PC-3 (cell line): Measurements from ENCODE around the gene FIBCD1. TPM values are rescaled to one million over a fixed set of nuclear protein-coding genes. Genes with fewer than 3 reads are reported as not detected.

Experiments
- ATAC-seq: fragments of 200-7000 bp; cut with Tn5 transposase; 2 replicates; pipeline ENCODE4 v1.9.1; 2020; ENCODE audit warnings: mild to moderate bottlenecking, moderate library complexity
- BruUV-seq: library from RNA; stranded (reverse); fragments of 400-500 nt; replicated peaks from 2 replicates; lab custom pipeline; 2021; lab: Mats Ljungman, UMichigan
- CTCF ChIA-PET: fragments of 300-600 bp; sonication (Branson Sonifier 250); formaldehyde crosslinking; loops from one replicate; lab custom pipeline; 2022; ENCODE audit warnings: antibody characterized with exemption; lab: Charles Lee
- POLR2A ChIA-PET: fragments of 300-600 bp; sonication (Branson Sonifier 250); formaldehyde crosslinking; loops from one replicate; lab custom pipeline; 2022; ENCODE audit warnings: antibody characterized with exemption; ENCODE audit not compliant: unreplicated experiment; lab: Charles Lee
- DNase-seq: peaks from one replicate; pipeline ENCODE4 v3.0.0-alpha.2; 2015
- H2AFZ ChIP-seq: fragments of 300-600 bp; sonication (generic); 2 replicates; pipeline ENCODE4 v1.6.0; 2016; ENCODE audit warnings: antibody characterized with exemption, low read length
- H3F3A ChIP-seq: fragments of 300-600 bp; sonication (generic); one replicate; pipeline ENCODE4 v1.6.0; 2017; ENCODE audit warnings: antibody characterized with exemption, low read length, control low read depth, mild to moderate bottlenecking; ENCODE audit not compliant: unreplicated experiment
- H3K27ac ChIP-seq: fragments of 300-600 bp; sonication (generic); 2 replicates; pipeline ENCODE4 v1.5.1; 2016; ENCODE audit warnings: mild to moderate bottlenecking, low read length
- H3K27me3 ChIP-seq: fragments of 300-600 bp; sonication (generic); 2 replicates; pipeline ENCODE4 v1.6.1; 2016; ENCODE audit warnings: low read length, mixed read lengths
- H3K36me3 ChIP-seq: fragments of 300-600 bp; sonication (generic); 2 replicates; pipeline ENCODE4 v1.6.1; 2016; ENCODE audit warnings: low read depth, mixed run types, low read length, mixed read lengths
- H3K4me1 ChIP-seq: fragments of 300-600 bp; sonication (generic); 2 replicates; pipeline ENCODE4 v1.5.1; 2016; ENCODE audit warnings: low read length; ENCODE audit not compliant: insufficient read depth
- H3K4me2 ChIP-seq: fragments of 300-600 bp; sonication (generic); 2 replicates; pipeline ENCODE4 v1.6.0; 2016; ENCODE audit warnings: low read length
- H3K4me3 ChIP-seq: fragments of 300-600 bp; sonication (generic); 2 replicates; pipeline ENCODE4 v1.5.1; 2016; ENCODE audit warnings: mild to moderate bottlenecking, low read length, mixed read lengths
- H3K79me2 ChIP-seq: fragments of 300-600 bp; sonication (generic); 2 replicates; pipeline ENCODE4 v1.6.1; 2017; ENCODE audit warnings: low read length, mixed read lengths
- H3K9ac ChIP-seq: fragments of 300-600 bp; sonication (generic); 2 replicates; pipeline ENCODE4 v1.6.0; 2016; ENCODE audit warnings: mild to moderate bottlenecking, low read length
- H3K9me2 ChIP-seq: fragments of 300-600 bp; sonication (generic); replicated peaks from 2 replicates; pipeline ENCODE4 v1.6.1; 2016; ENCODE audit warnings: mixed run types, low read length, mixed read lengths
- H3K9me3 ChIP-seq: fragments of 300-600 bp; sonication (generic); 2 replicates; pipeline ENCODE4 v1.6.1; 2016; ENCODE audit warnings: low read length, mixed read lengths
- H4K20me1 ChIP-seq: fragments of 300-600 bp; sonication (generic); 2 replicates; pipeline ENCODE4 v1.6.1; 2016; ENCODE audit warnings: low read length, mixed read lengths
- CTCF ChIP-seq: fragments of 300-600 bp; sonication (generic); conservative IDR thresholded peaks from 2 replicates; pipeline ENCODE4 v1.5.1; 2017; ENCODE audit warnings: antibody characterized with exemption, low read depth, mild to moderate bottlenecking, low read length
- EZH2 ChIP-seq: fragments of 300-600 bp; sonication (generic); IDR thresholded peaks from one replicate; pipeline ENCODE4 v1.6.1; 2017; ENCODE audit warnings: antibody characterized with exemption, mild to moderate bottlenecking, low read length; ENCODE audit not compliant: unreplicated experiment
- EZH2phosphoT487 ChIP-seq: fragments of 300-600 bp; sonication (generic); IDR thresholded peaks from 2 replicates; pipeline ENCODE4 v1.6.1; 2018; ENCODE audit warnings: mild to moderate bottlenecking, antibody characterized with exemption, low read length, borderline replicate concordance
- intact Hi-C: fragments of 100-400 bp; cut with micrococcal nuclease; formaldehyde crosslinking; loops from 2 replicates; pipeline ENCODE4 v1.9.0; 2023
- total RNA-seq: library from RNA; depleted of rRNA; stranded (reverse); fragments of >200 nt; gene quantifications from 2 replicates; pipeline ENCODE4 v1.2.3, GENCODE V29; 2014

The FIBCD1 gene
- total RNA-seq, 1 experiment from 2014 or later: 8.9 TPM

- Histone ChIP-seq H3K36me3 (no peaks in the 10 kb centered on the region), H3K27me3 (no peaks in the 10 kb centered on the region), H2AFZ (no peak overlapping the region), H3K9ac (no peak overlapping the region), H3K79me2 (no peaks in the 10 kb centered on the region), H3K9me2 (no peaks in the 10 kb centered on the region), H3K9me3 (no peaks in the 10 kb centered on the region), H3K4me2 (no peak overlapping the region), H4K20me1 (no peaks in the 10 kb centered on the region), H3K27ac (no peak overlapping the region), H3F3A (no peaks in the 10 kb centered on the region), H3K4me1 (no peaks in the 10 kb centered on the region), H3K4me3 (no peak overlapping the region)
- BruUV-seq: no TSS peak
- no peak for ATAC-seq
- TF ChIP-seq EZH2phosphoT487 (no peak), CTCF (no peak), EZH2 (no peak)
- ChIA-PET CTCF (no interaction called here), POLR2A (no interaction called here)
- intact Hi-C loops: no loop called here
- no peak for DNase-seq
Measured at GRCh38 chr9:130892477-130893304, 46.4 kb downstream of the FIBCD1 start.

- H2AFZ ChIP-seq: no peak overlapping the region
- no peaks in the 10 kb centered on the region for H4K20me1 ChIP-seq
Measured at GRCh38 chr9:130891688-130892476, 47.2 kb downstream of the FIBCD1 start.

GRCh38 chr9:130890870-130891687 lies 48.0 kb downstream of the FIBCD1 start:
- no peaks in the 10 kb centered on the region for H3K27me3 ChIP-seq
- intact Hi-C loops: no loop called here
- H3K9me2 ChIP-seq: no peaks in the 10 kb centered on the region
- no peak for TF ChIP-seq EZH2
- no peak for TF ChIP-seq CTCF
- no peak for TF ChIP-seq EZH2phosphoT487
- no peaks in the 10 kb centered on the region for H3F3A ChIP-seq
- H3K36me3 ChIP-seq: no peaks in the 10 kb centered on the region
- no peaks in the 10 kb centered on the region for H3K9me3 ChIP-seq
- BruUV-seq: no TSS peak
- ChIA-PET POLR2A (interaction anchor here (0.6 kb wide), 1 partner anchor 555 kb away, joined by 3 read pairs; no protein-coding TSS in a partner anchor), CTCF (no interaction called here)
- no peak overlapping the region for H3K4me3 ChIP-seq
- H3K4me2 ChIP-seq: no peak overlapping the region
- H3K79me2 ChIP-seq: no peaks in the 10 kb centered on the region
- no peaks in the 10 kb centered on the region for H3K4me1 ChIP-seq
- H3K9ac ChIP-seq: no peak overlapping the region
- H3K27ac ChIP-seq: no peak overlapping the region
- H4K20me1 ChIP-seq: no peaks in the 10 kb centered on the region
- ATAC-seq (no peak), DNase-seq (no peak)
- no peak overlapping the region for H2AFZ ChIP-seq

More at GRCh38 chr9:130891688-130892476, 47.2 kb downstream of the FIBCD1 start:
- Histone ChIP-seq H3K79me2 (no peaks in the 10 kb centered on the region), H3K9me2 (no peaks in the 10 kb centered on the region), H3K4me3 (no peak overlapping the region), H3K4me1 (no peaks in the 10 kb centered on the region), H3K27ac (no peak overlapping the region), H3K9me3 (no peaks in the 10 kb centered on the region), H3K4me2 (no peak overlapping the region), H3F3A (no peaks in the 10 kb centered on the region), H3K9ac (no peak overlapping the region), H3K27me3 (no peaks in the 10 kb centered on the region), H3K36me3 (no peaks in the 10 kb centered on the region)
- intact Hi-C loops: no loop called here
- ChIA-PET CTCF (no interaction called here), POLR2A (interaction anchor here (0.6 kb wide), 1 partner anchor 554 kb away, joined by 3 read pairs; no protein-coding TSS in a partner anchor)
- TF ChIP-seq EZH2: no peak
- ATAC-seq (no peak), DNase-seq (no peak)
- BruUV-seq: no TSS peak
